ENCODE results near the gene PLEKHG4B.
"Not testable (repeated sequence)": the region's sequence is repeated elsewhere in the genome, so short reads cannot be mapped to it uniquely, and the experiment has no call there.

PLEKHG4B gene

GRCh38 chr5:159448-160172, 67.6 kb downstream of the PLEKHG4B start:
- DNase-seq = no peak

DNA sequence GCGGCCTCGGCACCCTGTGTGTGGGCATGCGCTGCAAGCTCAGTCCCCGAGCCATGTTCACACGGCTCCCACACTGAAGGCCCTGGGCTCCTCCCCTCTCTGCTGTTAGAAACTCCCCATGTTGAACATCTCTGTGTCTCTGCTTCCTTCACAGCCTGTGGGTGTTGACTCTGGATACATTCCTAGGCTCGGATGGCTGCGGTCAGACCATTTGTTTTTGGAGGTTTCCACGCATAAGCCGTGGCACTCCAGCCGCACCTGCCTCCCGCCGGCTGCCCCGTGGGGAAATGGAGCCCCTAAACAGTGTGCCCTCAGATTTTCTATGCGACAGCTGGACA, 68.2 kb downstream of the PLEKHG4B start:
- DNase-seq = no peak

GRCh38 chr5:160921-161802, 69.2 kb downstream of the PLEKHG4B start:
- no peak for DNase-seq

DNA sequence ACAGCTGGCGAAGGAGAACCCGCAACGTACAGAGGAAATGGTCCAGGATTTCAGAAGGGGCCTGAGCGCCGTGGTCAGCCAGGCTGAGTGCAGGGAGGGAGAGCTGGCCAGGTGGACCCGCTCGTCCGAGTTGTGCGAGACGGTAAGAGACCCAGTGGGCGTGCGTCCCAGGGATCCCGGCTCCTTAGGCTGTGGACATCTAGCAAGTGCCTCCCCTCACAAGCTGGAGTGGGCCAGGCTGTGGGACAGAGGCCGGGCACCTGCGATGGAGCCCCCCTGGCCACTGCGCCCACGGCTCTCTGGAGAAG, 69.8 kb downstream of the PLEKHG4B start:
- DNase-seq = no peak

GRCh38 chr5:162190-162564, 70.2 kb downstream of the PLEKHG4B start:
- no peak for DNase-seq

DNA sequence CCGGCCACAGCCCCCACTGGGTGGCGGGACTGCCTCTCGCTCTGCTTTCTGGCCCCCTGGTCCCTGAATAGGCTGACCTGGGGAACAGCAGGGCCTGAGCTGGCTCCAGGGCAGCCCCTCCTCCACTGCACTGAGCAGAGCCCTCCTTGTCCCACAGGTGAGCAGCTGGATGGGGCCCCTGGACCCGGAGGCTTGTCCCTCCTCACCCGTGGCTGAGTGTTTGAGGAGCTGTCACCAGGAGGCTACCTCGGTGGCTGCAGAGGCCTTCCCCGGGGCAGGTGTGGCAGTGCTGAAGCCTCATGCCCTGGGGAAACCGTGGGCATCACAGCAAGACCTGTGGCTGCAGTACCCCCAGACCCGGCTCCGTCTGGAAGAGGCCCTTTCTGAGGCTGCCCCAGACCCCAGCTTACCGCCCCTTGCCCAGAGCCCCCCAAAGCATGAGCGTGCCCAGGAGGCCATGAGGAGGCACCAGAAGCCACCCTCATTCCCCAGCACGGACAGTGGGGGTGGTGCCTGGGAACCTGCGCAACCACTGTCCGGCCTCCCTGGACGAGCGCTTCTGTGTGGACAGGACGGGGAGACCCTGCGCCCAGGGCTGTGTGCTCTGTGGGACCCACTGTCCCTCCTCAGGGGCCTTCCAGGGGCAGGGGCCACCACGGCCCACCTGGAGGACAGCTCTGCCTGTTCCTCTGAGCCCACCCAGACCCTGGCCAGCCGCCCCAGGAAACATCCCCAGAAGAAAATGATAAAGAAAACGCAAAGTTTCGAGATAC, 70.8 kb downstream of the PLEKHG4B start:
- DNase-seq = no peak

DNA sequence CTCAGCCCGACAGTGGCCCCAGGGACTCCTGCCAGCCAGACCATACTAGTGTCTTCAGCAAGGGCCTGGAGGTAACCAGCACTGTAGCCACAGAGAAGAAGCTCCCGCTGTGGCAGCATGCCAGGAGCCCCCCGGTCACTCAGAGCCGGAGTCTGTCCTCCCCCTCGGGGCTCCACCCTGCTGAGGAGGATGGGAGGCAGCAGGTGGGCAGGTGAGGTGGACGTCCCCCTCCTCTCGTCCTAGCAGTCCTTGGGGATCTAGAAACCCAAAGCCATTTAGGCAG, 71.3 kb downstream of the PLEKHG4B start:
- no peak for DNase-seq

- DNase-seq = no peak
Observed at GRCh38 chr5:163841-164240, 71.9 kb downstream of the PLEKHG4B start.

DNA sequence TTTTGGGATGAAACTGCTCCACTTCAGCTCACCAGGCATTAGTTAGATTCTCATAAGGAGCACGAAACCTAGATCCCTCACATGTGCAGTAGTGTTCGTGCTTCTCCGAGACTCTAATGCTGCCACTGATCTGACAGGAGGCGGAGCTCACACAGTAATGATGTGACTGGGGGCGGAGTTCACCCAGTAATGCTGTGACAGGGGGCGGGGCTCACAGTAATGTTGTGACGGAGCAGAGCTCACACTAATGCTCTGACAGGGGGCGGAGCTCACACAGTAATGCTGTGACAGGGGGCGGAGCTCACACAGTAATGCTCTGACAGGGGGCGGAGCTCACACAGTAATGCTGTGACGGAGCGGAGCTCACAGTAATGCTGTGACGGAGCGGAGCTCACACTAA, 72.3 kb downstream of the PLEKHG4B start:
- no peak for DNase-seq

GRCh38 chr5:164783-165182, 72.8 kb downstream of the PLEKHG4B start:
- DNase-seq = not testable (repeated sequence)

DNA sequence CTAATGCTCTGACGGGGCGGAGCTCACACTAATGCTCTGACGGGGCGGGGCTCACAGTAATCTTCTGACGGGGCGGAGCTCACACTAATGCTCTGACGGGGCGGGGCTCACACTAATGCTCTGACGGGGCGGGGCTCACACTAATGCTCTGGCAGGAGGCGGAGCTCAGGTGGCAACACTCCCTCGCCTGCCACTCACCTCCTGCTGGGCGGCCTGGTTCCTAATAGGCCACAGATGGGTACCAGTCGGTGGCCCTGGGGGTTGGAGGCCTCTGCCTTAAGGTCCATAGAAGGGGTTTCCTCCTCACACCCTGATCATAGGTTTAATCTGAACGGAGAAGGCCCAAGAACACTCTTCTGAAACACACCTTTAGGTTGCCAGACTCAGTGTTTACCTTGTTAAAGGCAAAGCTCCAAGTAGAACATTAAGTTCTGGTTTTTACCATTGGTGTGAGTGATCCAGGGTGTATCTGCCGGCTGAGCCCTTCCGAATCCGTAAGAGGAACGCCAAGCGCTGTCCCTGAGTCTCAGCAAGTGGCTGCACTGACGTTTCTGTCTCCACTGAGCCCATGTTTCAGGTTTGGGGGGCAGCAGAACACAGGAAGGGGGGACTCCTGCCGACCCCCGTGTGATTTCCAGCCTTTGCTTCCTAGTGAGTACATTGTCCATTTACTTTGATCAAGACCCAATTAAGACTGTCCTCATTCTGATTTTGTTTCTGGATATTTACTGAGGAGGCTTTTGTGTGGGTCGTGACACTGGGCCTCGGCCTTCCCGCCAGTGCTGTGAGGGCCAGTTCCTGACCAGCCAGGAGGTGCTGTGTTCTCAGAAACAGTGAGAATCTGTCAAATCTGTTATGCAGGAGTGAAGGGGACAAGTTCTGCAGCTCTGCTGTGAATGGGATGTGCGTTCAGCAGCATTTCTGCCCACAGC, 74.7 kb downstream of the PLEKHG4B start:
- DNase-seq = no peak

GRCh38 chr5:167511-167910, 75.5 kb downstream of the PLEKHG4B start:
- no peak for DNase-seq

GRCh38 chr5:167982-168660, 76.2 kb downstream of the PLEKHG4B start:
- DNase-seq = no peak

GRCh38 chr5:169071-169727, 77.2 kb downstream of the PLEKHG4B start:
- no peak for DNase-seq

DNA sequence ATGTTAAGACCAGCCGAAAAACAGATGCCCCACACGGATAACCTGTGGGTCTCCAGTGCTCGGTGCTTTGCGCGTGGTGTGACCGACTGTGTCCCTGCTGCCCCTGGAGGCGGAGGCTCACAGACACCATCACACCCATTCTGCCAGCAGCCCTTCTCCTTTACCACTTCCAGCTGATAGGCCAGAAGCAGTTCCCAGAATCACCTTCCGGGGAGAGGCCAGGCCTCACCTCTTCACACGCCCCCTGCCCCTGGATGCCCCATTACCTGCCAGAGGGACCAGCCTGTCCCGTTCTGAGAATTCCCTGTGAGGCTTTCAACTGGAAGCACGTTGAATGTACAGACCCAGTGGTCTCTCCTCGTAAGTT, 77.7 kb downstream of the PLEKHG4B start:
- DNase-seq = no peak

DNA sequence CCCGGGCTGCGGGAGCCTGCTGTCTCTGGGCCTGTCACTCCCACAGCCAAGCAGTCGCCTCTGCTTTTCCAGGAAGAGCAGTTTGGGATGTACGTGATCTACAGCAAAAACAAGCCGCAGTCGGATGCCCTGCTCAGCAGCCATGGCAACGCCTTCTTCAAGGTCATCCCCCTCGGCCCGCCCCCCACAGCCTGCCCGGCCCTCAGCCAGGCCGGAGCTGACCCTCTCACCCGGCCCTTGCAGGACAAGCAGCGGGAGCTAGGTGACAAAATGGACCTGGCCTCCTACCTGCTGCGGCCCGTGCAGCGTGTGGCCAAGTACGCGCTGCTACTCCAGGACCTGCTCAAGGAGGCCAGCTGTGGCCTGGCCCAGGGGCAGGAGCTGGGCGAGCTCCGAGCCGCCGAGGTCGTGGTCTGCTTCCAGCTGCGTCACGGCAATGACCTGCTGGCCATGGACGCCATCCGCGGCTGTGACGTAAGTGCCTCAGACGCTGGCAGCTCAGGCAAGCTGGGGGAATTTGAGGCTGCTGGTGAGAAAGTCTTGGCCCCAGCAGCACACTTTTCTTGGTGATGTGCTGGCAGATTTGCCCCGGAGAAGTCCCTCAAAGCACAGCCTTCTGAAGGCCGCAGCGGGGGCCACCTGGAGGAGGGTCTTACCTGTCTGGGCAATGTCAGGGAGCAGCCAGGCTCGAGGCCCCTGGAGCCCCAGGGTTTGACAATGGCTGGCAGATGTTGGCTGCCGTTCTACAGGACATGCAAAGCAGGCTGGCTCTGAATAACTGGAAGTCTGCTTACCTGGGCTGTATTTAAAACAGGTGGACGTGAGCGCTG, 79.2 kb downstream of the PLEKHG4B start:
- no peak for DNase-seq

DNA sequence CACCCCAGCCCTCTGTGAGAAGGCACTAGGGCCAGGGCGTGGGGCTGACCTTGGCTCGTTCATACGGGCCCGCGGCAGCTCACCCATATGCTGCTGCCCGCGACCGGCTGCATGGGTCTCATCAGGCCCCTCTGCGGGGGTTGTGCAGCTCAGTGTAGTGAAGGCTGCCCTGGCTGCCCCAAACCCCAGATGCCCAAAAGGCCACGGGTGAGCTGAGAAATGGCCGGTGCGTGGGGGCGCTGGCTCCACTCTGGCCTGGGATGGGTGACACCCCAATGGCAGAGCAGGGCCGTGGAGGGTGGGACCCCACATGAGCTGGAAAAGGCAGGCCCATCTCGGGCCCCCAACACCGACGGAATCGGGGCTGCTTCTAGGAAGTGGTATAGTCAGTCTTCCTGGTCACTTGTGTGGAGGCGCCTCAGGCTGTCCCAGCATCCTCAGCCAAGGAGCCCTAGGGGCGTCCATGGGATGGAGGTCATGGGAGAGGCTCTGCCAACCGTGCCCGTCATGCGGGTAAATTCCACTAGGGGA, 79.9 kb downstream of the PLEKHG4B start:
- DNase-seq = no peak

DNA sequence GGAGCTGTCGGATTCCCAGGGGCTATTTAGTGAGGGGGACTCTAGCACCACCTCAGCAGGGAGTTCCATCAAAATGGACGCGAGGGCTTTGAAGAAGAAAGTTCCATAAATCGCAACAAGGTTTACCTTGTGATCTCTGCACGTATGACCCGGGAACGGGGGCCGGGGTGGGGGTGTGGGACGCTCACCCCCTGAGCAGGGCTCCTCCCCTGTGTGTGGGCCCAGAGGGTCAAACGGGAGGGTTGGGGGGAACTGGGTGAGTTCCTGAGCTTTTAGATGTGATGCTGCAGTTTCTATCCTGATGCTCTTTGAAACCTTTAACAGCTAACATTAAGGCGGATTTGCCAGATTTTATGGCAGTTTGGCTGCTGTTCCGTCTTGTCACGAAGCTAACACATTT, 80.5 kb downstream of the PLEKHG4B start:
- no peak for DNase-seq

DNA sequence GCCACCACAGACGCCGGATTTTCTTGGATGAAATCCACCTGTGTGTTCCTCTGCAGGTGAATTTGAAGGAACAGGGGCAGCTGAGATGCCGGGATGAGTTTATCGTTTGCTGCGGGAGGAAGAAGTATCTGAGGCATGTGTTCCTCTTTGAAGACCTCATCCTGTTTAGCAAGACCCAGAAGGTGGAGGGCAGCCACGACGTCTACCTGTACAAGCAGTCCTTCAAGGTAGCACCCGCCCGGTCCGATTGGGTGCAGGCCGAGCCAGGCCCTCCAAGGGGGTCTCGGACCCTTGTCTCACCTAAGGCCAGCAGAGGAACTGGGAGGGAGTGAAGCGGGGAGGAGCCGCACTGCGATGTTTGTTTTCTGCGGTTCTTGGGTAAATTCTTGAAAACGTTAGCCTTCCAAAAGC, 80.9 kb downstream of the PLEKHG4B start:
- DNase-seq = no peak

- DNase-seq = no peak
Observed at GRCh38 chr5:173392-174290, 81.7 kb downstream of the PLEKHG4B start.
